ENCODE measurements around the gene TENM3.

Gene TENM3

GRCh38 chr4:182292612-182293011, 49.4 kb downstream of the TENM3 start:
- no peak for TF ChIP-seq CTCF (IDR thresholded peaks at IDR 0.05; ENCODE audit: low read depth, low read length)
- no peak for DNase-seq (ENCODE audit: extremely low read depth, low read depth)

- DNase-seq (ENCODE audit: extremely low read depth, low read depth): no peak
- TF ChIP-seq CTCF (IDR thresholded peaks at IDR 0.05; ENCODE audit: low read depth, low read length): no peak
Observed at GRCh38 chr4:182293691-182294255, 50.6 kb downstream of the TENM3 start.

- no peak for DNase-seq (ENCODE audit: extremely low read depth, low read depth)
- no peak for TF ChIP-seq CTCF (IDR thresholded peaks at IDR 0.05; ENCODE audit: low read depth, low read length)
Observed at GRCh38 chr4:182294451-182294850, 51.2 kb downstream of the TENM3 start.

- no peak for DNase-seq (ENCODE audit: extremely low read depth, low read depth)
Observed at GRCh38 chr4:182297659-182298058, 54.5 kb downstream of the TENM3 start.

GRCh38 chr4:182301736-182302135, 58.5 kb downstream of the TENM3 start:
- no peak for TF ChIP-seq CTCF (IDR thresholded peaks at IDR 0.05; ENCODE audit: low read depth, low read length)
- no peak for DNase-seq (ENCODE audit: extremely low read depth, low read depth)

More at GRCh38 chr4:182297659-182298058, 54.5 kb downstream of the TENM3 start:
- no peak for TF ChIP-seq CTCF (IDR thresholded peaks at IDR 0.05; ENCODE audit: low read depth, low read length)

- DNase-seq (ENCODE audit: extremely low read depth, low read depth): no peak
- no peak for TF ChIP-seq CTCF (IDR thresholded peaks at IDR 0.05; ENCODE audit: low read depth, low read length)
Observed at GRCh38 chr4:182303847-182304246, 60.6 kb downstream of the TENM3 start.

- no peak for DNase-seq (ENCODE audit: extremely low read depth, low read depth)
- TF ChIP-seq CTCF (IDR thresholded peaks at IDR 0.05; ENCODE audit: low read depth, low read length): peak; percentile 2
Observed at GRCh38 chr4:182306792-182307507, 63.7 kb downstream of the TENM3 start.
